ENCODE data around the gene CLPSL1. TPM values are rescaled to one million over a fixed set of nuclear protein-coding genes. Genes with fewer than 3 reads are reported as not detected.

Gene CLPSL1
- total and polyA plus RNA-seq, 2 of the 13 experiments (the other 11 are each of a cell fraction or from before 2014, with no cell fraction given): not detected

- TF ChIP-seq ZNF280B (CRISPR knock-in tag; IDR thresholded peaks at IDR 0.05; ENCODE audit: borderline replicate concordance) (peak; percentile 80; the same call in 1 of the 2 replicates), IKZF5 (CRISPR knock-in tag; IDR thresholded peaks at IDR 0.05) (peak; percentile 90; the same call in 1 of the 2 replicates), ZBTB33 (CRISPR knock-in tag; IDR thresholded peaks at IDR 0.05) (peak; percentile 7), FOXK1 (CRISPR knock-in tag; IDR thresholded peaks at IDR 0.05; ENCODE audit: borderline replicate concordance, low read depth) (no peak; the same call in 1 of the 2 replicates), SMARCE1 (IDR thresholded peaks at IDR 0.05; ENCODE audit: borderline replicate concordance) (no peak), ZNF556 (CRISPR knock-in tag; IDR thresholded peaks at IDR 0.05; ENCODE audit: borderline replicate concordance) (peak; percentile 30; the same call in 1 of the 2 replicates), ZSCAN5A (CRISPR knock-in tag; IDR thresholded peaks at IDR 0.05; ENCODE audit: borderline replicate concordance) (0 out of 2 replicates have a peak, but pooled peaks have one; percentile 45), UBTF (CRISPR knock-in tag; IDR thresholded peaks at IDR 0.05) (peak; percentile 88), U2AF1 (optimal IDR thresholded peaks at IDR 0.05; ENCODE audit: low read depth, low read length) (peak; percentile 32), ZNF317 (CRISPR knock-in tag; IDR thresholded peaks at IDR 0.05) (peak; percentile 67), DNMT1 (CRISPR knock-in tag; IDR thresholded peaks at IDR 0.05) (no peak), AGO2 (optimal IDR thresholded peaks at IDR 0.05; ENCODE audit: low read depth, low read length) (peak; percentile 89), ZFP82 (CRISPR knock-in tag; IDR thresholded peaks at IDR 0.05; ENCODE audit: borderline replicate concordance) (no peak), DDIT3 (CRISPR knock-in tag; IDR thresholded peaks at IDR 0.05) (no peak), ZNF468 (CRISPR knock-in tag; IDR thresholded peaks at IDR 0.05) (peak; percentile 91), ETV6 (CRISPR knock-in tag; conservative IDR thresholded peaks at IDR 0.05) (peak; percentile 78; the same call in 1 of the 2 replicates), FOXA1 (IDR thresholded peaks at IDR 0.05) (no peak), FOXA1 (CRISPR knock-in tag; IDR thresholded peaks at IDR 0.05) (peak; percentile 87), PHF8 (CRISPR knock-in tag; IDR thresholded peaks at IDR 0.05) (peak; percentile 85)
Measured at GRCh38 chr6:35731736-35732532, 48.9 kb upstream of the CLPSL1 start (continued).
